Transverse colon (tissue), 4 donors: ENCODE results near the gene RASGEF1C. TPM values are rescaled to one million over a fixed set of nuclear protein-coding genes. Genes with fewer than 3 reads are reported as not detected.

Experiments
- DNase-seq: peaks from one replicate; pipeline ENCODE4 v3.0.0-alpha.2; 2019
- H3K27ac ChIP-seq, 4 donors: fragments of 200-600 bp; sonication (generic); 2 replicates each; pipeline ENCODE4 v1.5.1; 2016 to 2018; ENCODE audit warnings: inconsistent platforms in 4 of 4
- H3K27me3 ChIP-seq: fragments of 200-600 bp; sonication (generic); 2 replicates; pipeline ENCODE4 v1.5.1; 2017; ENCODE audit warnings: inconsistent platforms
- H3K36me3 ChIP-seq, 4 donors: fragments of 200-600 bp; sonication (generic); 2 replicates each; pipeline ENCODE4 v1.5.1; 2017 to 2019; ENCODE audit warnings: inconsistent platforms in 4 of 4
- H3K4me1 ChIP-seq, 4 donors: fragments of 200-600 bp; sonication (generic); 2 replicates each; pipeline ENCODE4 v1.5.1; 2017 to 2020; ENCODE audit warnings: inconsistent platforms in 4 of 4
- H3K4me3 ChIP-seq, 4 donors: fragments of 200-600 bp; sonication (generic); 1 replicate in 1 of 4; 2 replicates in 3 of 4; pipeline versions ENCODE4 v1.5.1 to v1.6.1; 2017 to 2019; ENCODE audit warnings: inconsistent platforms in 4 of 4
- H3K9me3 ChIP-seq, 2 donors: fragments of 200-600 bp; sonication (generic); 2 replicates each; pipeline ENCODE4 v1.5.1; 2017 to 2019; ENCODE audit warnings: inconsistent platforms in 2 of 2
- EP300 ChIP-seq: sonication (generic); formaldehyde crosslinking; IDR thresholded peaks from one replicate; pipeline ENCODE4 v1.6.1; 2017; ENCODE audit warnings: antibody characterized with exemption, low read depth
- POLR2A ChIP-seq: fragments of 450-650 bp; IDR thresholded peaks from one replicate; pipeline ENCODE4 v1.6.1; 2016; ENCODE audit warnings: antibody characterized with exemption, mild to moderate bottlenecking, moderate library complexity
- POLR2AphosphoS5 ChIP-seq, 3 donors: sonication (generic); formaldehyde crosslinking; IDR thresholded peaks; one replicate each; pipeline ENCODE4 v1.6.1; 2016; ENCODE audit warnings: antibody characterized with exemption in 3 of 3
- WGBS, 2 donors: methylation state at CpG; one replicate each; pipeline ENCODE4 v1.1.5; 2018; ENCODE audit warnings: low coverage in 1 of 2; 5-methylcytosine and 5-hydroxymethylcytosine counted together
- in situ Hi-C, 4 donors: fragments of 200-750 bp; cut with MboI; loops; one replicate each; pipeline versions ENCODE4 v1.15.0 to v1.15.1; 2017; ENCODE audit warnings: low sequenced_read_pairs in 3 of 4, low pct_ligation_motif_present in 1 of 4, low pct_unique_long_range_greater_than_20kb in 1 of 4
- intact Hi-C: fragments of 100-400 bp; cut with DNase I; formaldehyde crosslinking; loops from one replicate; pipeline ENCODE4 v1.15.1; 2023; ENCODE audit warnings: low total_unique reads
- total RNA-seq, 4 donors: library from RNA; depleted of rRNA; stranded (reverse); fragments of >200 nt; gene quantifications; one replicate each; pipeline ENCODE4 v1.1.0, GENCODE V29; 2016
- TF ChIP-seq, protein P1 (sequence below), 5 experiments: fragments of 200-600 bp in 3 of 5; fragments of 450-650 bp in 2 of 5; sonication (generic) in 3 of 5; IDR thresholded peaks; 1 replicate in 2 of 5; 2 replicates in 3 of 5; pipeline ENCODE4 v1.5.1; 2016 to 2017; ENCODE audit warnings: antibody characterized with exemption in 5 of 5, inconsistent platforms in 3 of 5, mild to moderate bottlenecking in 2 of 5, moderate library complexity in 1 of 5

Gene RASGEF1C
- total RNA-seq, 4 donors from 2014 or later: 0.14 to 3.0 TPM; not detected in 2

GRCh38 chr5:180178531-180179441 is 30.2 kb downstream of the RASGEF1C start:
- WGBS, 2 donors: 74 to 80% methylated on average over 1 to 25 of the region's 25 CpGs
- in situ Hi-C loops (no loop called here), intact Hi-C loops (no loop called here)
- H3K4me3 ChIP-seq: no peak overlapping the region
- TF ChIP-seq, protein P1, sequence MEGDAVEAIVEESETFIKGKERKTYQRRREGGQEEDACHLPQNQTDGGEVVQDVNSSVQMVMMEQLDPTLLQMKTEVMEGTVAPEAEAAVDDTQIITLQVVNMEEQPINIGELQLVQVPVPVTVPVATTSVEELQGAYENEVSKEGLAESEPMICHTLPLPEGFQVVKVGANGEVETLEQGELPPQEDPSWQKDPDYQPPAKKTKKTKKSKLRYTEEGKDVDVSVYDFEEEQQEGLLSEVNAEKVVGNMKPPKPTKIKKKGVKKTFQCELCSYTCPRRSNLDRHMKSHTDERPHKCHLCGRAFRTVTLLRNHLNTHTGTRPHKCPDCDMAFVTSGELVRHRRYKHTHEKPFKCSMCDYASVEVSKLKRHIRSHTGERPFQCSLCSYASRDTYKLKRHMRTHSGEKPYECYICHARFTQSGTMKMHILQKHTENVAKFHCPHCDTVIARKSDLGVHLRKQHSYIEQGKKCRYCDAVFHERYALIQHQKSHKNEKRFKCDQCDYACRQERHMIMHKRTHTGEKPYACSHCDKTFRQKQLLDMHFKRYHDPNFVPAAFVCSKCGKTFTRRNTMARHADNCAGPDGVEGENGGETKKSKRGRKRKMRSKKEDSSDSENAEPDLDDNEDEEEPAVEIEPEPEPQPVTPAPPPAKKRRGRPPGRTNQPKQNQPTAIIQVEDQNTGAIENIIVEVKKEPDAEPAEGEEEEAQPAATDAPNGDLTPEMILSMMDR (IDR thresholded peaks at IDR 0.05): no peak
- TF ChIP-seq EP300: no peak
- no peak for TF ChIP-seq POLR2AphosphoS5 (IDR thresholded peaks at IDR 0.05)
- TF ChIP-seq POLR2A: no peak
- no peak for DNase-seq
- no peaks in the 10 kb centered on the region for H3K36me3 ChIP-seq
- no peaks in the 10 kb centered on the region for H3K4me1 ChIP-seq
- no peaks in the 10 kb centered on the region for H3K27me3 ChIP-seq
- H3K27ac ChIP-seq: no peak overlapping the region
- no peaks in the 10 kb centered on the region for H3K9me3 ChIP-seq

DNA sequence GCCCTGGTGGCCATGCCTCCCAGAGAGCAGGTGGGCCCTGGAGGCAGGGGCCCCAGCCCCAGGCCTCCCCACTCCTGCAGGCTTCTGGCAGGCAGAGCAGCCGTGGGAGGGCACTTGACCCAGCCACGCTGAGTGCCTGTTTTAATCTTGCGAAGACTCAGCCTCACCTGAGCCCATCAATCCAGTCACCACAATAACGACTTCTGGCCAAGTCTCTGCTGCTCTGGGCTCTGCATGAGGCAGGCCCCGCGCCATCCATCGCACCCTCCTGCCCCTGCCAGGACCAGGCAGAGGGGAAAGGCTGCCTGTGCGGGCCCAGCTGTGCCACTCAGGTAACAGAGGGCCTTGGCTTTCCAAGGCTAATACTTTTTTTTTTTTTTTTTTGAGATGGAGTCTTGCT is 32.8 kb downstream of the RASGEF1C start:
- intact Hi-C loops (no loop called here), in situ Hi-C loops (no loop called here)
- no peaks in the 10 kb centered on the region for H3K27me3 ChIP-seq
- no peaks in the 10 kb centered on the region for H3K36me3 ChIP-seq
- WGBS, 2 donors: 86 to 100% methylated on average over 1 to 8 of the region's 8 CpGs
- H3K27ac ChIP-seq: no peak overlapping the region
- TF ChIP-seq POLR2AphosphoS5 (IDR thresholded peaks at IDR 0.05): no peak
- TF ChIP-seq, protein P1 (IDR thresholded peaks at IDR 0.05): no peak
- TF ChIP-seq EP300: no peak
- no peak for TF ChIP-seq POLR2A
- DNase-seq: no peak
- no peaks in the 10 kb centered on the region for H3K4me1 ChIP-seq
- no peaks in the 10 kb centered on the region for H3K9me3 ChIP-seq
- H3K4me3 ChIP-seq: no peak overlapping the region

- H3K4me3 ChIP-seq: no peak overlapping the region
- no peak for DNase-seq
- H3K27ac ChIP-seq: no peak overlapping the region
- H3K9me3 ChIP-seq: no peaks in the 10 kb centered on the region
- TF ChIP-seq, protein P1 (IDR thresholded peaks at IDR 0.05): no peak
- TF ChIP-seq POLR2AphosphoS5 (IDR thresholded peaks at IDR 0.05): no peak
- H3K36me3 ChIP-seq: no peaks in the 10 kb centered on the region
- intact Hi-C loops (no loop called here), in situ Hi-C loops (no loop called here)
- peaks cover 5% of the 10 kb centered on the region for H3K27me3 ChIP-seq
- H3K4me1 ChIP-seq: no peaks in the 10 kb centered on the region
- 83% methylated on average over 7 of the region's 7 CpGs; no CpG with 5 or more reads in 1 of the 2 donors for WGBS, 2 donors
These were observed 34.0 kb downstream of the RASGEF1C start for GRCh38 chr5:180175015-180175431.

GRCh38 chr5:180174587-180174972 is 34.4 kb downstream of the RASGEF1C start:
- TF ChIP-seq POLR2AphosphoS5 (IDR thresholded peaks at IDR 0.05): no peak
- TF ChIP-seq EP300: no peak
- TF ChIP-seq, protein P1 (IDR thresholded peaks at IDR 0.05): no peak
- TF ChIP-seq POLR2A: no peak
- WGBS, 2 donors: 88% methylated on average over 12 of the region's 12 CpGs; no CpG with 5 or more reads in 1 of the 2 donors

More at GRCh38 chr5:180174587-180174972, 34.4 kb downstream of the RASGEF1C start:
- H3K27me3 ChIP-seq: peaks cover 8% of the 10 kb centered on the region
- no peak overlapping the region for H3K4me3 ChIP-seq
- H3K27ac ChIP-seq: no peak overlapping the region
- no peaks in the 10 kb centered on the region for H3K36me3 ChIP-seq
- no peaks in the 10 kb centered on the region for H3K9me3 ChIP-seq
- in situ Hi-C loops: no loop called here
- no peaks in the 10 kb centered on the region for H3K4me1 ChIP-seq
- DNase-seq: no peak
- intact Hi-C loops: no loop called here
